ENCODE data around the gene AKT1S1. TPM values are rescaled to one million over a fixed set of nuclear protein-coding genes. Genes with fewer than 3 reads are reported as not detected.

AKT1S1 gene
- polyA plus RNA-seq, 1 experiment, result 42.0 TPM

- Histone ChIP-seq H3K36me3 (ENCODE audit: control insufficient read depth, insufficient read depth, low read length) (no peaks in the 10 kb centered on the region; the same call in 1 of the 2 replicates), H3K4me3 (ENCODE audit: low read depth, low read length) (peak overlapping the region; percentile 19; the same call in 1 of the 2 replicates), H3K27me3 (ENCODE audit: control insufficient read depth, insufficient read depth, low read length) (no peaks in the 10 kb centered on the region; the same call in 1 of the 2 replicates)
- CTCF ChIA-PET, result interaction anchor here (0.9 to 2.5 kb wide), 4 partner anchors 9 to 20 kb away, joined by 3 to 7 read pairs (median 4); no protein-coding TSS in a partner anchor
- no peak for DNase-seq (ENCODE audit: low read depth)
- POLR2A ChIA-PET, result no interaction called here
- TF ChIP-seq, protein P1, sequence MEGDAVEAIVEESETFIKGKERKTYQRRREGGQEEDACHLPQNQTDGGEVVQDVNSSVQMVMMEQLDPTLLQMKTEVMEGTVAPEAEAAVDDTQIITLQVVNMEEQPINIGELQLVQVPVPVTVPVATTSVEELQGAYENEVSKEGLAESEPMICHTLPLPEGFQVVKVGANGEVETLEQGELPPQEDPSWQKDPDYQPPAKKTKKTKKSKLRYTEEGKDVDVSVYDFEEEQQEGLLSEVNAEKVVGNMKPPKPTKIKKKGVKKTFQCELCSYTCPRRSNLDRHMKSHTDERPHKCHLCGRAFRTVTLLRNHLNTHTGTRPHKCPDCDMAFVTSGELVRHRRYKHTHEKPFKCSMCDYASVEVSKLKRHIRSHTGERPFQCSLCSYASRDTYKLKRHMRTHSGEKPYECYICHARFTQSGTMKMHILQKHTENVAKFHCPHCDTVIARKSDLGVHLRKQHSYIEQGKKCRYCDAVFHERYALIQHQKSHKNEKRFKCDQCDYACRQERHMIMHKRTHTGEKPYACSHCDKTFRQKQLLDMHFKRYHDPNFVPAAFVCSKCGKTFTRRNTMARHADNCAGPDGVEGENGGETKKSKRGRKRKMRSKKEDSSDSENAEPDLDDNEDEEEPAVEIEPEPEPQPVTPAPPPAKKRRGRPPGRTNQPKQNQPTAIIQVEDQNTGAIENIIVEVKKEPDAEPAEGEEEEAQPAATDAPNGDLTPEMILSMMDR (IDR thresholded peaks at IDR 0.05; ENCODE audit: insufficient read depth, low read depth, low read length), result no peak
Measured at GRCh38 chr19:49890349-49891311, 13.5 kb upstream of the AKT1S1 start.

DNA sequence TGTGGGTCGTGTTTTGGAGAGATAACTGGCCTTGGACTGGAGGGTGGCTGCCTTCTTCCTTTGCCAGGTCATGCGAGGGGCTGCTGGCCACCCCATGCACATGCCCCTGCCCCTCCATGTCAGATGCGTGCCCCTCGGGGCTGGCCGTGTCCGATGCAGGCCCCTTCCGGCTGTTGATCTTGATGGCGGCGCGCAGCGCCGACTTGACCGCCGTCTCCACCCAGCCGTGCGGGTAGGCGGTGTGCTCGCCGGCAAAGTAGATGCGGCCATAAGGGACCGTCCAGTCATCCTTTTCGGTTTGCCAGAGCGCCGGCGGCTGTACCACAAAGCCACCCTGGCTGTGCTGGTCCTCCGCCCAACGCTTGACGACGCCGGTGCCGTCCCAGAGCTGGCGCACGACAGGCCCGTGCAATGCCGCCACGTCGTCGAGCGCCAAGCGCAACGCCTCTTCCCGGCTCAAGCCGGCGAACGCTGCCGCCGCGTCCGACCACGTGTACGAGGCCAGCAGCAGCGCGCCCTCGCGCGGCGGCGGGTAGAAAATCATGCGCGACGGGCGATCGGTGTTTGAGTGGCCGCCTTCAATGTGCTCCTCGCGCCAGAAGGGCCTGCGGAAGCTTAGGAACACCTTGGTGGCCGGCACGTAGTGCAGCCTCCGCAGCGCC is 12.7 kb upstream of the AKT1S1 start:
- Histone ChIP-seq H3K36me3 (ENCODE audit: control insufficient read depth, insufficient read depth, low read length) (peaks cover 2% of the 10 kb centered on the region; the same call in 1 of the 2 replicates), H3K27me3 (ENCODE audit: control insufficient read depth, insufficient read depth, low read length) (no peaks in the 10 kb centered on the region; the same call in 1 of the 2 replicates), H3K4me3 (ENCODE audit: low read depth, low read length) (peak overlapping the region; percentile 19; the same call in 1 of the 2 replicates)
- CTCF ChIA-PET, result interaction anchor here (0.9 to 2.5 kb wide), 4 partner anchors 17 to 28 kb away, joined by 3 to 7 read pairs (median 4); no protein-coding TSS in a partner anchor
- POLR2A ChIA-PET, result no interaction called here
- TF ChIP-seq, protein P1 (IDR thresholded peaks at IDR 0.05; ENCODE audit: insufficient read depth, low read depth, low read length), result peak; percentile 83
- DNase-seq (ENCODE audit: low read depth), result no peak

DNA sequence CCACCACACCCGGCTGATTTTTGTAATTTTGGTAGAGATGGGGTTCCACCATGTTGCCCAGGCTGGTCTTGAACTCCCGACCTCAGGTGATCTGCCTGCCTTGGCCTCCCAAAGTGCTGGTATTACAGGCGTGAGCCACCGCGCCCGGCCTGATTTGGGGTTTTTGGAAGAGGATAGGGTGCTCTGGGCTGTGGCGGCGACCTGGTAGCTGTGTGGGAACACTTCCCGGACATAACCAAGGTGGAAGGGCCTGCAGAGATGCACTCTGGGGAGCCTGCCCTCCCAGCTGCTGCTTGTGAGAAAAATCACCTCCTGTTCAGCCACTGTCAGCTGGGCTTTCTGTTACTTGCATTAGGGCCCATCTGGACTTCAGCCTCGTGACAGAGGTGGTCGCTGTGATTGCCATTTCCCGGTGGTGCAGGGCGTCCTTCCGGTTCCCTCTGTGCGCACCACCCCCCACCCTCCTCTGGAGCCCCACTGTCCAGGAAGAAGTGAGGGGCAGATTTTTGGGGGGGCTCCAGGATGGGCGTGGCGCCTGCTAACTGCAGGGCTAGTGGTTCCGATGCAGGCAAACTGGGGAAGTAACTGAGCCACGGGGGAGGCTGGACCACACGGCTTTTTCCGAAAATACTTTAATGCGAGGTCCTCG is 12.0 kb upstream of the AKT1S1 start:
- DNase-seq (ENCODE audit: low read depth), result no peak
- Histone ChIP-seq H3K4me3 (ENCODE audit: low read depth, low read length) (no peak overlapping the region), H3K27me3 (ENCODE audit: control insufficient read depth, insufficient read depth, low read length) (no peaks in the 10 kb centered on the region; the same call in 1 of the 2 replicates), H3K36me3 (ENCODE audit: control insufficient read depth, insufficient read depth, low read length) (peaks cover 7% of the 10 kb centered on the region)
- TF ChIP-seq, protein P1 (IDR thresholded peaks at IDR 0.05; ENCODE audit: insufficient read depth, low read depth, low read length), result no peak
- CTCF ChIA-PET, result interaction anchor here (1.3 to 1.4 kb wide), 2 partner anchors 22 to 27 kb away, joined by 3 read pairs; no protein-coding TSS in a partner anchor
- POLR2A ChIA-PET, result no interaction called here

- Histone ChIP-seq H3K36me3 (ENCODE audit: control insufficient read depth, insufficient read depth, low read length) (peaks cover 14% of the 10 kb centered on the region), H3K4me3 (ENCODE audit: low read depth, low read length) (no peak overlapping the region), H3K27me3 (ENCODE audit: control insufficient read depth, insufficient read depth, low read length) (no peaks in the 10 kb centered on the region; the same call in 1 of the 2 replicates)
- CTCF ChIA-PET, result no interaction called here
- DNase-seq (ENCODE audit: low read depth), result no peak
- POLR2A ChIA-PET, result no interaction called here
- TF ChIP-seq, protein P1 (IDR thresholded peaks at IDR 0.05; ENCODE audit: insufficient read depth, low read depth, low read length), result no peak
Measured at GRCh38 chr19:49888510-49888824, 11.3 kb upstream of the AKT1S1 start.
